HepG2 (cell line): Measurements from ENCODE around the gene KIF20A. TPM values are rescaled to one million over a fixed set of nuclear protein-coding genes. Genes with fewer than 3 reads are reported as not detected.

Source experiments
- ATRX ChIP-seq: sonication (generic); formaldehyde crosslinking; IDR thresholded peaks from 2 replicates; pipeline ENCODE4 v1.4.0; 2020; ENCODE audit warnings: missing genetic modification reagents, borderline replicate concordance
- CREB3 ChIP-seq: sonication (generic); formaldehyde crosslinking; IDR thresholded peaks from 2 replicates; pipeline ENCODE4 v1.5.0; 2020; ENCODE audit warnings: missing genetic modification reagents
- JDP2 ChIP-seq: sonication (generic); formaldehyde crosslinking; IDR thresholded peaks from 2 replicates; pipeline ENCODE4 v1.8.1; 2022; ENCODE audit warnings: missing genetic modification reagents, borderline replicate concordance
- MAZ ChIP-seq, 2 experiments: sonication (generic) in 1 of 2; formaldehyde crosslinking in 1 of 2; IDR thresholded peaks; 2 replicates each; pipeline versions ENCODE4 v1.5.0 to v1.6.1; 2012 to 2020; ENCODE audit warnings: low read depth in 2 of 2, mild to moderate bottlenecking in 2 of 2, borderline replicate concordance in 1 of 2, improper control_type of control experiment in 1 of 2, low read length in 1 of 2, missing genetic modification reagents in 1 of 2, moderate library complexity in 1 of 2
- MLLT10 ChIP-seq: sonication (generic); formaldehyde crosslinking; IDR thresholded peaks from 2 replicates; pipeline ENCODE4 v1.4.0; 2020; ENCODE audit warnings: missing genetic modification reagents
- SP5 ChIP-seq: IDR thresholded peaks from 2 replicates; pipeline ENCODE4 v1.6.1; 2016; ENCODE audit warnings: low read depth, borderline replicate concordance
- TRAFD1 ChIP-seq: sonication (generic); formaldehyde crosslinking; IDR thresholded peaks from 2 replicates; pipeline ENCODE4 v1.5.1; 2020; ENCODE audit warnings: missing genetic modification reagents, mild to moderate bottlenecking, borderline replicate concordance
- ZNF318 ChIP-seq: sonication (generic); formaldehyde crosslinking; IDR thresholded peaks from 2 replicates; pipeline ENCODE4 v1.4.0; 2020; ENCODE audit warnings: mild to moderate bottlenecking, missing genetic modification reagents
- ZNF501 ChIP-seq: sonication (generic); formaldehyde crosslinking; IDR thresholded peaks from 2 replicates; pipeline ENCODE4 v1.5.1; 2020; ENCODE audit warnings: mild to moderate bottlenecking, moderate library complexity, missing genetic modification reagents
- ZNF550 ChIP-seq: sonication (generic); formaldehyde crosslinking; IDR thresholded peaks from 2 replicates; pipeline ENCODE4 v1.4.0; 2020; ENCODE audit warnings: mild to moderate bottlenecking, missing genetic modification reagents, borderline replicate concordance
- ZNF710 ChIP-seq: sonication (generic); formaldehyde crosslinking; IDR thresholded peaks from 2 replicates; pipeline ENCODE4 v1.5.0; 2020; ENCODE audit warnings: mild to moderate bottlenecking, missing genetic modification reagents, borderline replicate concordance
- polyA plus RNA-seq, 8 experiments: library from polyadenylated mRNA; depleted of rRNA in 3 of 8; stranded (reverse) in 7 of 8; unstranded in 1 of 8; fragments of >200 nt; fragmentation: Illumina TruSeq in 4 of 8; extraction: Trizol in 4 of 8; gene quantifications; 2 replicates each; pipeline versions ENCODE4 v1.2.1 to v1.2.3, GENCODE V29; 2011 to 2016; ENCODE audit warnings: low read depth in 4 of 8, missing spikeins in 1 of 8, mixed read lengths in 1 of 8; ENCODE audit not compliant: insufficient read depth in 1 of 8
- total RNA-seq, 5 experiments: library from RNA; depleted of rRNA; stranded (reverse); fragments of >200 nt; fragmentation: Illumina TruSeq; extraction: Trizol; gene quantifications; 2 replicates each; pipeline ENCODE4 v1.2.3, GENCODE V29; 2016; ENCODE audit warnings: low read depth in 1 of 5

Gene KIF20A
- total and polyA plus RNA-seq, 2 of the 13 experiments (the other 11 are each of a cell fraction or from before 2014, with no cell fraction given) = 17.1 to 66.8 TPM

GRCh38 chr5:138213161-138214029 lies 34.5 kb downstream of the KIF20A start, which contains the start of gene CDC23 (continued):
- no peak for TF ChIP-seq ZNF318
- no peak for TF ChIP-seq ATRX (CRISPR knock-in tag)
- TF ChIP-seq ZNF501 (CRISPR knock-in tag) = peak; percentile 74
- TF ChIP-seq JDP2 (CRISPR knock-in tag) = no peak
- TF ChIP-seq MAZ (IDR thresholded peaks at IDR 0.05; ENCODE audit: borderline replicate concordance, low read depth, low read length) = peak; percentile 57; the same call in 1 of the 2 replicates
- peak; percentile 51; the same call in 1 of the 2 replicates for TF ChIP-seq MAZ (CRISPR knock-in tag; IDR thresholded peaks at IDR 0.05; ENCODE audit: low read depth)
- TF ChIP-seq MLLT10 (CRISPR knock-in tag) = no peak
- 0 out of 2 replicates have a peak, but pooled peaks have one; percentile 27 for TF ChIP-seq ZNF710 (CRISPR knock-in tag)
- TF ChIP-seq ZNF550 = no peak
- TF ChIP-seq TRAFD1 (CRISPR knock-in tag) = no peak
- no peak for TF ChIP-seq CREB3 (CRISPR knock-in tag)
- TF ChIP-seq SP5 = peak; percentile 88
